K562 (cell line): ENCODE measurements around the gene ZFP69B. TPM values are rescaled to one million over a fixed set of nuclear protein-coding genes. Genes with fewer than 3 reads are reported as not detected.

Experiments
- CCNT2 ChIP-seq: IDR thresholded peaks from 2 replicates; pipeline ENCODE4 v1.6.1; 2011; ENCODE audit warnings: borderline replicate concordance, low read depth, mild to moderate bottlenecking, moderate library complexity, mixed read lengths, low read length; ENCODE audit not compliant: insufficient read length; ENCODE audit errors: extremely low read depth
- CTCFL ChIP-seq: IDR thresholded peaks from 2 replicates; pipeline ENCODE4 v1.6.1; 2011; ENCODE audit warnings: borderline replicate concordance, low read depth, mild to moderate bottlenecking, moderate library complexity, low read length; ENCODE audit not compliant: insufficient read depth, poor library complexity, severe bottlenecking
- FOXM1 ChIP-seq, 2 experiments: fragments of 450-650 bp in 1 of 2; sonication (generic) in 1 of 2; formaldehyde crosslinking in 1 of 2; IDR thresholded peaks; 2 replicates each; pipeline versions ENCODE4 v1.6.1 to v1.9.0; 2017 to 2022; ENCODE audit warnings: low read depth in 2 of 2, mild to moderate bottlenecking in 2 of 2, missing genetic modification reagents in 1 of 2, moderate library complexity in 1 of 2
- GTF2E2 ChIP-seq: fragments of 200-800 bp; sonication (Bioruptor generic); IDR thresholded peaks from 2 replicates; pipeline ENCODE4 v1.6.1; 2016; ENCODE audit warnings: missing genetic modification characterization, missing compliant biosample characterization
- HNRNPLL ChIP-seq: fragments of 200-400 bp; formaldehyde crosslinking; IDR thresholded peaks from 2 replicates; pipeline ENCODE4 v1.6.1; 2017; ENCODE audit warnings: low read length, low read depth, mild to moderate bottlenecking; ENCODE audit not compliant: poor library complexity, severe bottlenecking
- JUND ChIP-seq, 2 experiments: IDR thresholded peaks; 2 replicates in 1 of 2; 3 replicates in 1 of 2; pipeline ENCODE4 v1.6.1; 2011; ENCODE audit warnings: borderline replicate concordance in 2 of 2, low read depth in 2 of 2, low read length in 2 of 2, improper control_type of control experiment in 1 of 2, missing biosample characterization in 1 of 2, missing genetic modification characterization in 1 of 2, missing genetic modification reagents in 1 of 2
- KLF10 ChIP-seq: fragments of 250-450 bp; sonication (Bioruptor Pico); IDR thresholded peaks from 2 replicates; pipeline ENCODE4 v1.6.1; 2021; ENCODE audit warnings: matching md5 sums
- PML ChIP-seq: IDR thresholded peaks from 2 replicates; pipeline ENCODE4 v1.6.1; 2012; ENCODE audit warnings: low read length, inconsistent platforms
- PTBP1 ChIP-seq: fragments of 200-400 bp; formaldehyde crosslinking; IDR thresholded peaks from 2 replicates; pipeline ENCODE4 v1.6.1; 2017; ENCODE audit warnings: low read depth, low read length
- SIN3A ChIP-seq, 2 experiments: fragments of 150-350 bp in 1 of 2; IDR thresholded peaks; 2 replicates each; pipeline ENCODE4 v1.6.1; 2011 to 2016; ENCODE audit warnings: borderline replicate concordance in 2 of 2, low read depth in 2 of 2, low read length in 2 of 2, mild to moderate bottlenecking in 2 of 2, moderate library complexity in 2 of 2; ENCODE audit not compliant: control insufficient read depth in 1 of 2
- SMARCB1 ChIP-seq: IDR thresholded peaks from 2 replicates; pipeline ENCODE4 v1.6.1; 2011; ENCODE audit warnings: improper control_type of control experiment, low read depth; ENCODE audit not compliant: insufficient read length
- SUPT5H ChIP-seq: fragments of 450-650 bp; IDR thresholded peaks from 2 replicates; pipeline ENCODE4 v1.6.1; 2016
- TRIM28 ChIP-seq: fragments of 450-650 bp; IDR thresholded peaks from 2 replicates; pipeline ENCODE4 v1.6.1; 2017
- ZNF197 ChIP-seq: fragments of 200-800 bp; sonication (Bioruptor generic); IDR thresholded peaks from 2 replicates; pipeline ENCODE4 v1.6.1; 2016; ENCODE audit warnings: low read depth, missing genetic modification characterization, missing compliant biosample characterization
- polyA plus RNA-seq, 8 experiments: library from polyadenylated mRNA; depleted of rRNA in 4 of 8; stranded (reverse) in 5 of 8; unstranded in 3 of 8; fragments of >200 nt; fragmentation: Nextera tagmentation in 2 of 8; fragmentation: Illumina TruSeq in 1 of 8; extraction: Ambion mirVana in 2 of 8; extraction: Trizol in 1 of 8; gene quantifications; 2 replicates each; pipeline versions ENCODE4 v1.2.1 to v1.2.3, GENCODE V29; 2011 to 2014; ENCODE audit warnings: inconsistent platforms in 1 of 8, missing spikeins in 1 of 8
- total RNA-seq, 7 experiments: library from RNA; depleted of rRNA in 6 of 7; stranded (reverse); fragments of >200 nt in 6 of 7; fragmentation: Illumina TruSeq in 2 of 7; extraction: Trizol in 2 of 7; gene quantifications; 2 replicates each; pipeline versions ENCODE4 v1.2.1 to v1.2.3, GENCODE V29; 2011 to 2021; ENCODE audit warnings: low replicate concordance in 1 of 7
- TF ChIP-seq, protein P1 (sequence below): sonication (generic); formaldehyde crosslinking; IDR thresholded peaks from 2 replicates; pipeline ENCODE4 v1.8.0; 2022; ENCODE audit warnings: mild to moderate bottlenecking, missing genetic modification reagents, borderline replicate concordance
- TF ChIP-seq, protein P2 (sequence below): sonication (generic); formaldehyde crosslinking; IDR thresholded peaks from 2 replicates; pipeline ENCODE4 v1.8.1; 2023; ENCODE audit warnings: mild to moderate bottlenecking, missing genetic modification reagents
- TF ChIP-seq, protein P3 (sequence below): fragments of 250-450 bp; sonication (Bioruptor Pico); IDR thresholded peaks from 2 replicates; pipeline ENCODE4 v1.4.0; 2020; ENCODE audit warnings: mild to moderate bottlenecking

The ZFP69B gene
- total and polyA plus RNA-seq, 9 of the 15 experiments (the other 6 are each of a cell fraction or from before 2014, with no cell fraction given) = 1.6 to 10.3 (median 8.4) TPM

GRCh38 chr1:40449684-40450494 is at the start of gene ZFP69B (continued):
- TF ChIP-seq, protein P1, sequence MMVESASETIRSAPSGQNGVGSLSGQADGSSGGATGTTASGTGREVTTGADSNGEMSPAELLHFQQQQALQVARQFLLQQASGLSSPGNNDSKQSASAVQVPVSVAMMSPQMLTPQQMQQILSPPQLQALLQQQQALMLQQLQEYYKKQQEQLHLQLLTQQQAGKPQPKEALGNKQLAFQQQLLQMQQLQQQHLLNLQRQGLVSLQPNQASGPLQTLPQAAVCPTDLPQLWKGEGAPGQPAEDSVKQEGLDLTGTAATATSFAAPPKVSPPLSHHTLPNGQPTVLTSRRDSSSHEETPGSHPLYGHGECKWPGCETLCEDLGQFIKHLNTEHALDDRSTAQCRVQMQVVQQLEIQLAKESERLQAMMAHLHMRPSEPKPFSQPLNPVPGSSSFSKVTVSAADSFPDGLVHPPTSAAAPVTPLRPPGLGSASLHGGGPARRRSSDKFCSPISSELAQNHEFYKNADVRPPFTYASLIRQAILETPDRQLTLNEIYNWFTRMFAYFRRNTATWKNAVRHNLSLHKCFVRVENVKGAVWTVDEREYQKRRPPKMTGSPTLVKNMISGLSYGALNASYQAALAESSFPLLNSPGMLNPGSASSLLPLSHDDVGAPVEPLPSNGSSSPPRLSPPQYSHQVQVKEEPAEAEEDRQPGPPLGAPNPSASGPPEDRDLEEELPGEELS (CRISPR knock-in tag) = 0 out of 2 replicates have a peak, but pooled peaks have one; percentile 60
- TF ChIP-seq GTF2E2 (peak; percentile 53; the same call in 1 of the 2 replicates), SIN3A (IDR thresholded peaks at IDR 0.05; ENCODE audit: borderline replicate concordance in 2 of 2, control insufficient read depth in 1 of 2, low read depth in 2 of 2, low read length in 2 of 2) (peak in 1 of 2 experiments; percentile 45; a peak in 1 of 4 replicates), CTCFL (peak; percentile 52), TRIM28 (no peak), JUND (IDR thresholded peaks at IDR 0.05; ENCODE audit: borderline replicate concordance, low read depth, low read length) (peak; percentile 25; the same call in 1 of the 2 replicates), JUND (tag; IDR thresholded peaks at IDR 0.05; ENCODE audit: borderline replicate concordance, low read depth, low read length) (no peak), CCNT2 (peak; percentile 87), HNRNPLL (peak; percentile 92), SMARCB1 (no peak), ZNF197 (CRISPR knock-in tag) (no peak), PML (0 out of 2 replicates have a peak, but pooled peaks have one; percentile 39), SUPT5H (peak; percentile 81; the same call in 1 of the 2 replicates), PTBP1 (no peak), KLF10 (CRISPR knock-in tag) (no peak), FOXM1 (IDR thresholded peaks at IDR 0.05; ENCODE audit: low read depth) (no peak), FOXM1 (CRISPR knock-in tag; IDR thresholded peaks at IDR 0.05; ENCODE audit: low read depth) (peak; percentile 73; the same call in 1 of the 2 replicates)
- TF ChIP-seq, protein P2, sequence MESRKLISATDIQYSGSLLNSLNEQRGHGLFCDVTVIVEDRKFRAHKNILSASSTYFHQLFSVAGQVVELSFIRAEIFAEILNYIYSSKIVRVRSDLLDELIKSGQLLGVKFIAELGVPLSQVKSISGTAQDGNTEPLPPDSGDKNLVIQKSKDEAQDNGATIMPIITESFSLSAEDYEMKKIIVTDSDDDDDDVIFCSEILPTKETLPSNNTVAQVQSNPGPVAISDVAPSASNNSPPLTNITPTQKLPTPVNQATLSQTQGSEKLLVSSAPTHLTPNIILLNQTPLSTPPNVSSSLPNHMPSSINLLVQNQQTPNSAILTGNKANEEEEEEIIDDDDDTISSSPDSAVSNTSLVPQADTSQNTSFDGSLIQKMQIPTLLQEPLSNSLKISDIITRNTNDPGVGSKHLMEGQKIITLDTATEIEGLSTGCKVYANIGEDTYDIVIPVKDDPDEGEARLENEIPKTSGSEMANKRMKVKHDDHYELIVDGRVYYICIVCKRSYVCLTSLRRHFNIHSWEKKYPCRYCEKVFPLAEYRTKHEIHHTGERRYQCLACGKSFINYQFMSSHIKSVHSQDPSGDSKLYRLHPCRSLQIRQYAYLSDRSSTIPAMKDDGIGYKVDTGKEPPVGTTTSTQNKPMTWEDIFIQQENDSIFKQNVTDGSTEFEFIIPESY = peak; percentile 16; the same call in 1 of the 2 replicates
- TF ChIP-seq, protein P3, sequence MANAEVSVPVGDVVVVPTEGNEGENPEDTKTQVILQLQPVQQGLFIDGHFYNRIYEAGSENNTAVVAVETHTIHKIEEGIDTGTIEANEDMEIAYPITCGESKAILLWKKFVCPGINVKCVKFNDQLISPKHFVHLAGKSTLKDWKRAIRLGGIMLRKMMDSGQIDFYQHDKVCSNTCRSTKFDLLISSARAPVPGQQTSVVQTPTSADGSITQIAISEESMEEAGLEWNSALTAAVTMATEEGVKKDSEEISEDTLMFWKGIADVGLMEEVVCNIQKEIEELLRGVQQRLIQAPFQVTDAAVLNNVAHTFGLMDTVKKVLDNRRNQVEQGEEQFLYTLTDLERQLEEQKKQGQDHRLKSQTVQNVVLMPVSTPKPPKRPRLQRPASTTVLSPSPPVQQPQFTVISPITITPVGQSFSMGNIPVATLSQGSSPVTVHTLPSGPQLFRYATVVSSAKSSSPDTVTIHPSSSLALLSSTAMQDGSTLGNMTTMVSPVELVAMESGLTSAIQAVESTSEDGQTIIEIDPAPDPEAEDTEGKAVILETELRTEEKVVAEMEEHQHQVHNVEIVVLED (CRISPR knock-in tag) = peak; percentile 74
